ENCODE data around the gene NCSTN. TPM values are rescaled to one million over a fixed set of nuclear protein-coding genes. Genes with fewer than 3 reads are reported as not detected.
A peak's percentile ranks its signal among the peaks of the same experiment; 100 is the strongest.
"Not testable (repeated sequence)": the region's sequence is repeated elsewhere in the genome, so short reads cannot be mapped to it uniquely, and the experiment has no call there.

NCSTN gene
- total and polyA plus RNA-seq, 2 experiments from 2014 or later: 90.3 to 120 TPM

DNA sequence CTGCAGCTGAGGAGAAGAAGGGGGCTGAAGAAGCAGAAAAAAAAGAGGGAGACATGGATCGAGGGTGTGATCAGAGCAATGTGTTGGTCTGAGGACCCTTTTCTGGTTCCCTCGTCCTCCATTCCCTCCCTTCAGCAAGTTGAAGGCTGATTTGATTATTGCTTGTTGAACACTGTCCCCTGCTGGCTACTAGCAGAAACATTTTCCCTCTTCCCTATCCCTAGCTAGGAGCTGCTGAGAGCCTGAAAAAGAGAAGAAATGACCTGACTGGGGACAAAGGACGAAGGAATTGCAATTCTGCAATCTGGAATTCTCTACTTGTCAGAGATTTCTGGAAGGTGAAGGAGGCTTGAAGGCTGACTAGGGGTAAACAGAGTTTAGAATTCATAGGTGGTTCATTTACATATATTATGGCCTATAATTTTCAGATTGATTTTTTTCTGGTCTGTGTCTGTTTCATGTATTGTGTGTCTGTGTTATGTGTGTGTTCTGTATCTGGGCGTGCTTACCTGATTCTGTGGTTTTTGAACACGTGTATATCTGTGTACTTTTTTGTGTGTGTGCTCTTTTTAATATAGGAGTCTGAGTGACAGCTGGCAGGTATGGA lies 33.4 kb downstream of the NCSTN start:
- H3K4me3 ChIP-seq: no peak overlapping the region
- no peaks in the 10 kb centered on the region for H4K20me1 ChIP-seq (ENCODE audit: insufficient read depth, poor library complexity, severe bottlenecking)
- TF ChIP-seq EZH2 (IDR thresholded peaks at IDR 0.05; ENCODE audit: borderline replicate concordance): no peak
- no peak for TF ChIP-seq EZH2phosphoT487 (IDR thresholded peaks at IDR 0.05; ENCODE audit: low read depth, severe bottlenecking, unreplicated experiment)
- TF ChIP-seq, protein P1, sequence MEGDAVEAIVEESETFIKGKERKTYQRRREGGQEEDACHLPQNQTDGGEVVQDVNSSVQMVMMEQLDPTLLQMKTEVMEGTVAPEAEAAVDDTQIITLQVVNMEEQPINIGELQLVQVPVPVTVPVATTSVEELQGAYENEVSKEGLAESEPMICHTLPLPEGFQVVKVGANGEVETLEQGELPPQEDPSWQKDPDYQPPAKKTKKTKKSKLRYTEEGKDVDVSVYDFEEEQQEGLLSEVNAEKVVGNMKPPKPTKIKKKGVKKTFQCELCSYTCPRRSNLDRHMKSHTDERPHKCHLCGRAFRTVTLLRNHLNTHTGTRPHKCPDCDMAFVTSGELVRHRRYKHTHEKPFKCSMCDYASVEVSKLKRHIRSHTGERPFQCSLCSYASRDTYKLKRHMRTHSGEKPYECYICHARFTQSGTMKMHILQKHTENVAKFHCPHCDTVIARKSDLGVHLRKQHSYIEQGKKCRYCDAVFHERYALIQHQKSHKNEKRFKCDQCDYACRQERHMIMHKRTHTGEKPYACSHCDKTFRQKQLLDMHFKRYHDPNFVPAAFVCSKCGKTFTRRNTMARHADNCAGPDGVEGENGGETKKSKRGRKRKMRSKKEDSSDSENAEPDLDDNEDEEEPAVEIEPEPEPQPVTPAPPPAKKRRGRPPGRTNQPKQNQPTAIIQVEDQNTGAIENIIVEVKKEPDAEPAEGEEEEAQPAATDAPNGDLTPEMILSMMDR (IDR thresholded peaks at IDR 0.05; ENCODE audit: poor library complexity): peak; percentile 81
- peak; percentile 74 for DNase-seq (ENCODE audit: low spot score)
- no peaks in the 10 kb centered on the region for H3K4me1 ChIP-seq (ENCODE audit: insufficient read depth)
- no peaks in the 10 kb centered on the region for H3K36me3 ChIP-seq (replicated peaks; ENCODE audit: insufficient read depth, low read depth)
- 21% methylated on average over 5 of the region's 5 CpGs for WGBS (ENCODE audit: low lambda C conversion rate, missing lambda C conversion rate)
- no peaks in the 10 kb centered on the region for H3K79me2 ChIP-seq
- no peaks in the 10 kb centered on the region for H3K9me3 ChIP-seq (ENCODE audit: low read depth)
- no peaks in the 10 kb centered on the region for H3K27me3 ChIP-seq
- no peak overlapping the region for H3K27ac ChIP-seq
- H2AFZ ChIP-seq: no peak overlapping the region
- no peaks in the 10 kb centered on the region for H3K9me2 ChIP-seq (replicated peaks; ENCODE audit: insufficient read depth)
- H3K4me2 ChIP-seq: peak overlapping the region; percentile 26

DNA sequence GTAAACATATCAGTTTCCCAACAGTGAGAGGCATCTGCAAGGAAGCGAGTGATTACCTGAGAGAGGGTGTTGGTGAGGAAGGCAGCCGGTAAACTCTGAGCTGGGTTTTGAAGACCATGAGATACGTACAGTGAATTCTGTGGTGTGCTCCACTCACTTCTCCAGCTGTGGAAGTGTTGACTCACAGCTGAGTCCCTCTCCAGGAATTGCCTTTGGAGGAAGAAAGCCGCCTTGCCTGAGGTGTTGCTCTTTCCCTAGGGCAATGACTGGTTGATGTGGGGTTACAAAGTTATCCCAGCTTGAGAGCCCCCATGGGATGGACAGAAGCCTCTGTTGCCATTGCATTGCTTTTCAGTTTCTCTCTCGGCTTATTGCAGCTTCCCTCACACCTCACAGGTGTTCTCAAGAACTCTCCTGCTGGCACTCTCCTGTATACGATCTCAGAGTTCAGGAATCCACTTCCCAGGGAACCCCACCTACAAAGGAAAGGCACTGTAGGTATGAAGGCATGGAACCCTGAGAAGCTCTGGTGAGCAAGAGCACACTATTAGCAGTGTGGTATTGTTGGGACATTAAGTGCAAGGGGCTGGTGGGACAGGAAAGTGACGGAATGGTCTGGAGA lies 34.5 kb downstream of the NCSTN start:
- no peak overlapping the region for H3K27ac ChIP-seq
- no peaks in the 10 kb centered on the region for H3K9me2 ChIP-seq (replicated peaks; ENCODE audit: insufficient read depth)
- no peaks in the 10 kb centered on the region for H3K27me3 ChIP-seq
- no peaks in the 10 kb centered on the region for H4K20me1 ChIP-seq (ENCODE audit: insufficient read depth, poor library complexity, severe bottlenecking)
- H3K4me3 ChIP-seq: no peak overlapping the region
- H3K9me3 ChIP-seq (ENCODE audit: low read depth): no peaks in the 10 kb centered on the region
- H3K36me3 ChIP-seq (replicated peaks; ENCODE audit: insufficient read depth, low read depth): no peaks in the 10 kb centered on the region
- no peak for DNase-seq (ENCODE audit: low spot score)
- TF ChIP-seq, protein P1 (IDR thresholded peaks at IDR 0.05; ENCODE audit: poor library complexity): no peak
- TF ChIP-seq EZH2phosphoT487 (IDR thresholded peaks at IDR 0.05; ENCODE audit: low read depth, severe bottlenecking, unreplicated experiment) (no peak), EZH2 (IDR thresholded peaks at IDR 0.05; ENCODE audit: borderline replicate concordance) (no peak)
- H3K4me1 ChIP-seq (ENCODE audit: insufficient read depth): no peaks in the 10 kb centered on the region
- H2AFZ ChIP-seq: no peak overlapping the region
- H3K79me2 ChIP-seq: no peaks in the 10 kb centered on the region
- WGBS (ENCODE audit: low lambda C conversion rate, missing lambda C conversion rate): 67% methylated on average over 7 of the region's 7 CpGs
- H3K4me2 ChIP-seq: no peak overlapping the region

DNA sequence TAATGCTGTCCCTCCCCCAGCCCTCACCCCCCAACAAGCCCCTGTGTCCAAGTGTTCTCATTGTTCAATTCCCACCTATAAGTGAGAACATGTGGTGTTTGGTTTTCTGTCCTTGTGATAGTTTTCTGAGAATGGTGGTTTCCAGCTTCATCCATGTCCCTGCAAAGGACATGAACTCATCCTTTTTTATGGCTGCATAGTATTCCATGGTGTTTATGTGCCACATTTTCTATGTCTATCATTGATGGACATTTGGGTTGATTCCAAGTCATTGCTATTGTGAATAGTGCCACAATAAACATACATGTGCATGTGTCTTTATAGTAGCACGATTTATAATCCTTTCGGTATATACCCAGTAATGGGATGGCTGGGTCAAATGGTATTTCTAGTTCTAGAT lies 41.6 kb downstream of the NCSTN start:
- DNase-seq (ENCODE audit: low spot score); H3K4me3 ChIP-seq: not testable (repeated sequence)
- 98% methylated on average over 2 of the region's 2 CpGs for WGBS (ENCODE audit: low lambda C conversion rate, missing lambda C conversion rate)

DNA sequence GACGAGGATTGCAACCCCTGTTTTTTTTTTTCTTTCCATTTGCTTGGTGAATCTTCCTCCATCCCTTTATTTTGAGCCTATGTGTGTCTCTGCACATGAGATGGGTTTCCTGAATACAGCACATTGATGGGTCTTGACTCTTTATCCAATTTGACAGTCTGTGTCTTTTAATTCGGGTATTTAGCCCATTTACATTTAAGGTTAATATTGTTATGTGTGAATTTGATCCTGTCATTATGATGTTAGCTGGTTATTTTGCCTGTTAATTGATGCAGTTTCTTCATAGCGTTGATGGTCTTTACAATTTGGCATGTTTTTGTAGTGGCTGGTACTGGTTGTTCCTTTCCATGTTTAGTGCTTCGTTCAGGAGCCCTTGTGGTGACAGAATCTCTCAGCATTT lies 45.2 kb downstream of the NCSTN start:
- not testable (repeated sequence) for H3K4me3 ChIP-seq; H2AFZ ChIP-seq; DNase-seq (ENCODE audit: low spot score); H3K9me3 ChIP-seq (ENCODE audit: low read depth); H3K4me2 ChIP-seq; H4K20me1 ChIP-seq (ENCODE audit: insufficient read depth, poor library complexity, severe bottlenecking); H3K79me2 ChIP-seq; H3K36me3 ChIP-seq (replicated peaks; ENCODE audit: insufficient read depth, low read depth); H3K27me3 ChIP-seq; H3K27ac ChIP-seq; H3K4me1 ChIP-seq (ENCODE audit: insufficient read depth); H3K9me2 ChIP-seq (replicated peaks; ENCODE audit: insufficient read depth)
- WGBS (ENCODE audit: low lambda C conversion rate, missing lambda C conversion rate): 68% methylated on average over 4 of the region's 4 CpGs

More for the DNA sequence above, 41.6 kb downstream of the NCSTN start:
- H3K9me2 ChIP-seq (replicated peaks; ENCODE audit: insufficient read depth); H3K27ac ChIP-seq; H3K9me3 ChIP-seq (ENCODE audit: low read depth); H3K27me3 ChIP-seq; H3K4me1 ChIP-seq (ENCODE audit: insufficient read depth); H3K36me3 ChIP-seq (replicated peaks; ENCODE audit: insufficient read depth, low read depth); H2AFZ ChIP-seq; H3K79me2 ChIP-seq; H4K20me1 ChIP-seq (ENCODE audit: insufficient read depth, poor library complexity, severe bottlenecking); H3K4me2 ChIP-seq: not testable (repeated sequence)

Measured in hepatocyte (in vitro differentiated cells).